Dermis blood vessel endothelial cell (primary cell): Measurements from ENCODE around the gene NLGN1. TPM values are rescaled to one million over a fixed set of nuclear protein-coding genes. Genes with fewer than 3 reads are reported as not detected.

ENCODE experiments used
- DNase-seq: peaks from one replicate; pipeline ENCODE4 v3.0.0; 2010
- total RNA-seq: library from RNA; depleted of rRNA; stranded (reverse); fragments of >200 nt; gene quantifications from 2 replicates; pipeline ENCODE4 v1.2.3, GENCODE V29; 2014

Gene NLGN1
- total RNA-seq, 1 donor from 2014 or later, result 1.4 TPM

- peak; percentile 25 for DNase-seq
These were observed 605.0 kb downstream of the NLGN1 start for GRCh38 chr3:174002543-174002942.

- DNase-seq, result no peak
These were observed 613.4 kb downstream of the NLGN1 start for GRCh38 chr3:174010907-174011306.

GRCh38 chr3:174016186-174016585, 618.6 kb downstream of the NLGN1 start:
- DNase-seq, result no peak

- no peak for DNase-seq
These were observed 622.6 kb downstream of the NLGN1 start for GRCh38 chr3:174020156-174020555.

GRCh38 chr3:174023421-174023820, 625.9 kb downstream of the NLGN1 start:
- DNase-seq, result no peak

GRCh38 chr3:174028673-174029072, 631.1 kb downstream of the NLGN1 start:
- DNase-seq, result no peak

GRCh38 chr3:174035328-174035886, 637.9 kb downstream of the NLGN1 start:
- DNase-seq, result no peak

- no peak for DNase-seq
These were observed 648.8 kb downstream of the NLGN1 start for GRCh38 chr3:174046311-174046710.

- no peak for DNase-seq
These were observed 651.9 kb downstream of the NLGN1 start for GRCh38 chr3:174049472-174049871.

GRCh38 chr3:174051191-174051590, 653.6 kb downstream of the NLGN1 start:
- no peak for DNase-seq

GRCh38 chr3:174058804-174059203, 661.3 kb downstream of the NLGN1 start:
- no peak for DNase-seq

GRCh38 chr3:174060431-174060830, 662.9 kb downstream of the NLGN1 start:
- DNase-seq, result no peak

GRCh38 chr3:174061162-174061561, 663.6 kb downstream of the NLGN1 start:
- DNase-seq, result no peak

GRCh38 chr3:174061731-174062130, 664.2 kb downstream of the NLGN1 start:
- no peak for DNase-seq

- no peak for DNase-seq
These were observed 665.4 kb downstream of the NLGN1 start for GRCh38 chr3:174062923-174063322.

- no peak for DNase-seq
These were observed 670.5 kb downstream of the NLGN1 start for GRCh38 chr3:174068035-174068434.

- DNase-seq, result no peak
These were observed 675.1 kb downstream of the NLGN1 start for GRCh38 chr3:174072675-174073074.

GRCh38 chr3:174083706-174084105, 686.2 kb downstream of the NLGN1 start:
- DNase-seq, result no peak

GRCh38 chr3:174089592-174089991, 692.0 kb downstream of the NLGN1 start:
- DNase-seq, result no peak

GRCh38 chr3:174094669-174095068, 697.1 kb downstream of the NLGN1 start:
- DNase-seq, result no peak

GRCh38 chr3:174097686-174098085, 700.1 kb downstream of the NLGN1 start:
- no peak for DNase-seq

GRCh38 chr3:174098746-174099145, 701.2 kb downstream of the NLGN1 start:
- no peak for DNase-seq

GRCh38 chr3:174099724-174100123, 702.2 kb downstream of the NLGN1 start:
- no peak for DNase-seq

GRCh38 chr3:174100744-174101143, 703.2 kb downstream of the NLGN1 start:
- no peak for DNase-seq

- peak; percentile 1 for DNase-seq
These were observed 703.7 kb downstream of the NLGN1 start for GRCh38 chr3:174101244-174101643.
